Sigmoid colon (tissue), 4 donors: ENCODE data around the gene S100A2.

Source experiments
- CTCF ChIP-seq, 4 experiments: fragments of 450-650 bp in 3 of 4; fragments of 200-600 bp in 1 of 4; IDR thresholded peaks; one replicate each; pipeline ENCODE4 v1.5.1; 2016 to 2019; ENCODE audit warnings: antibody characterized with exemption in 4 of 4, mild to moderate bottlenecking in 3 of 4, moderate library complexity in 2 of 4
- EP300 ChIP-seq, 4 donors: sonication (generic); formaldehyde crosslinking; IDR thresholded peaks; one replicate each; pipeline ENCODE4 v1.6.1; 2017; ENCODE audit warnings: antibody characterized with exemption in 4 of 4
- POLR2A ChIP-seq, 2 donors: fragments of 450-650 bp; IDR thresholded peaks; one replicate each; pipeline ENCODE4 v1.6.1; 2016; ENCODE audit warnings: antibody characterized with exemption in 2 of 2, mild to moderate bottlenecking in 2 of 2, moderate library complexity in 2 of 2

GRCh38 chr1:153608089-153608682 lies 42.5 kb upstream of the S100A2 start:
- TF ChIP-seq CTCF (IDR thresholded peaks at IDR 0.05) (no peak), POLR2A (IDR thresholded peaks at IDR 0.05) (no peak), EP300 (IDR thresholded peaks at IDR 0.05) (no peak)
